HG03095 (cell line): ENCODE data around the gene PPP6R3.

ENCODE experiments used
- ATAC-seq: cut with Tn5 transposase; IDR thresholded peaks from one replicate; pipeline ENCODE4 v1.9.1; 2021; ENCODE audit warnings: moderate library complexity; ENCODE audit not compliant: unreplicated experiment

The PPP6R3 gene

GRCh38 chr11:68661697-68662603 lies 201.4 kb downstream of the PPP6R3 start:
- no peak for ATAC-seq

GRCh38 chr11:68663482-68664010 lies 203.0 kb downstream of the PPP6R3 start:
- ATAC-seq, result no peak

DNA sequence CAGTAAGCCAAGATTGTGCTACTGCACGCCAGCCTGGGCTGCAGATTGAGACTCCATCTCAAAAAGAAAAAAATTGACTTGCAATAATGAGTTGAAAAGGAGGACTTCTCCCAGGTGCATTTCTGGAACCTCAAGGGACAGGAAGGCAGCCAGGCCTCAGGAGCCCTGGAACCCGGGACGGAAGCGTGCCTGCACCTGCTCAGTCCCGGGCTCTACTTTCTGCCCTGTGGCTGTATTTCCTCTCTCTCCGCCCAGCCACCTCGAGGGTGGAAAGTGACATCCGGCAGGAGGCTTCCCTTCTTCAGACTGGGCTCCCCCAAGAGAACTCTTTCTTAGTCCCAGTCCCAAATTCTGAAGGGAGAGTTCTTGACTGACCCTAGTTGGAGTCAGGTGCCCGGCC lies 203.6 kb downstream of the PPP6R3 start:
- no peak for ATAC-seq

GRCh38 chr11:68664906-68665305 lies 204.4 kb downstream of the PPP6R3 start:
- no peak for ATAC-seq
